A549 (cell line): ENCODE measurements around the gene PTPRD.

Experiments used
- CTCF ChIP-seq: fragments of >200 bp; sonication (Bioruptor Twin); formaldehyde crosslinking; IDR thresholded peaks from 3 replicates; pipeline ENCODE4 v1.5.1; 2016
- MYC ChIP-seq: IDR thresholded peaks from 2 replicates; pipeline ENCODE4 v1.6.1; 2012; ENCODE audit warnings: mild to moderate bottlenecking, inconsistent platforms, low read length, improper control_type of control experiment, borderline replicate concordance
- RAD21 ChIP-seq, 2 experiments: fragments of >200 bp in 1 of 2; sonication (Bioruptor Twin) in 1 of 2; formaldehyde crosslinking in 1 of 2; IDR thresholded peaks in 1 of 2; conservative IDR thresholded peaks in 1 of 2; 2 replicates in 1 of 2; 3 replicates in 1 of 2; pipeline ENCODE4 v1.6.1; 2012 to 2018; ENCODE audit warnings: inconsistent platforms in 1 of 2
- TF ChIP-seq, protein P1 (sequence below): fragments of 200-600 bp; sonication (generic); IDR thresholded peaks from 2 replicates; pipeline ENCODE4 v1.6.1; 2016; ENCODE audit warnings: antibody characterized with exemption, mild to moderate bottlenecking, moderate library complexity

- no peak for TF ChIP-seq MYC
- no peak for TF ChIP-seq RAD21 (conservative IDR thresholded peaks at IDR 0.05 in 1 of 2, IDR thresholded peaks at IDR 0.05 in 1 of 2)
- TF ChIP-seq, protein P1, sequence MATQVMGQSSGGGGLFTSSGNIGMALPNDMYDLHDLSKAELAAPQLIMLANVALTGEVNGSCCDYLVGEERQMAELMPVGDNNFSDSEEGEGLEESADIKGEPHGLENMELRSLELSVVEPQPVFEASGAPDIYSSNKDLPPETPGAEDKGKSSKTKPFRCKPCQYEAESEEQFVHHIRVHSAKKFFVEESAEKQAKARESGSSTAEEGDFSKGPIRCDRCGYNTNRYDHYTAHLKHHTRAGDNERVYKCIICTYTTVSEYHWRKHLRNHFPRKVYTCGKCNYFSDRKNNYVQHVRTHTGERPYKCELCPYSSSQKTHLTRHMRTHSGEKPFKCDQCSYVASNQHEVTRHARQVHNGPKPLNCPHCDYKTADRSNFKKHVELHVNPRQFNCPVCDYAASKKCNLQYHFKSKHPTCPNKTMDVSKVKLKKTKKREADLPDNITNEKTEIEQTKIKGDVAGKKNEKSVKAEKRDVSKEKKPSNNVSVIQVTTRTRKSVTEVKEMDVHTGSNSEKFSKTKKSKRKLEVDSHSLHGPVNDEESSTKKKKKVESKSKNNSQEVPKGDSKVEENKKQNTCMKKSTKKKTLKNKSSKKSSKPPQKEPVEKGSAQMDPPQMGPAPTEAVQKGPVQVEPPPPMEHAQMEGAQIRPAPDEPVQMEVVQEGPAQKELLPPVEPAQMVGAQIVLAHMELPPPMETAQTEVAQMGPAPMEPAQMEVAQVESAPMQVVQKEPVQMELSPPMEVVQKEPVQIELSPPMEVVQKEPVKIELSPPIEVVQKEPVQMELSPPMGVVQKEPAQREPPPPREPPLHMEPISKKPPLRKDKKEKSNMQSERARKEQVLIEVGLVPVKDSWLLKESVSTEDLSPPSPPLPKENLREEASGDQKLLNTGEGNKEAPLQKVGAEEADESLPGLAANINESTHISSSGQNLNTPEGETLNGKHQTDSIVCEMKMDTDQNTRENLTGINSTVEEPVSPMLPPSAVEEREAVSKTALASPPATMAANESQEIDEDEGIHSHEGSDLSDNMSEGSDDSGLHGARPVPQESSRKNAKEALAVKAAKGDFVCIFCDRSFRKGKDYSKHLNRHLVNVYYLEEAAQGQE, result no peak
- no peak for TF ChIP-seq CTCF
These were observed 2248.6 kb downstream of the PTPRD start for GRCh38 chr9:8364026-8364752.
